ENCODE measurements around the gene KCNT2. TPM values are rescaled to one million over a fixed set of nuclear protein-coding genes. Genes with fewer than 3 reads are reported as not detected.

Gene KCNT2
- total RNA-seq, 6 donors from 2014 or later = 2.7 to 9.9 (median 5.9) TPM

GRCh38 chr1:196594700-196595099 is 13.5 kb downstream of the KCNT2 start:
- Histone ChIP-seq H3K4me1 (no peaks in the 10 kb centered on the region), H3K27ac (no peak overlapping the region), H3K36me3 (no peaks in the 10 kb centered on the region), H3K9me3 (no peaks in the 10 kb centered on the region), H3K4me3 (no peak overlapping the region), H3K27me3 (no peaks in the 10 kb centered on the region)
- no peak for DNase-seq
- ATAC-seq (ENCODE audit: low FRiP score in 2 of 2) = no peak
- TF ChIP-seq POLR2A (IDR thresholded peaks at IDR 0.05) (no peak), EP300 (IDR thresholded peaks at IDR 0.05) (no peak), POLR2AphosphoS5 (IDR thresholded peaks at IDR 0.05) (no peak), CTCF (IDR thresholded peaks at IDR 0.05) (no peak)
- 68 to 80% methylated on average over 2 of the region's 2 CpGs for WGBS, 2 donors

- no peaks in the 10 kb centered on the region for H3K36me3 ChIP-seq
- DNase-seq (no peak), ATAC-seq (ENCODE audit: low FRiP score in 2 of 2) (no peak)
- H3K4me1 ChIP-seq = no peaks in the 10 kb centered on the region
- TF ChIP-seq POLR2AphosphoS5 (IDR thresholded peaks at IDR 0.05) (no peak), POLR2A (IDR thresholded peaks at IDR 0.05) (no peak), CTCF (IDR thresholded peaks at IDR 0.05) (no peak), EP300 (IDR thresholded peaks at IDR 0.05) (no peak)
- no peak overlapping the region for H3K4me3 ChIP-seq
- no peaks in the 10 kb centered on the region for H3K9me3 ChIP-seq
- no peak overlapping the region for H3K27ac ChIP-seq
- no peaks in the 10 kb centered on the region for H3K27me3 ChIP-seq
These were observed 14.3 kb downstream of the KCNT2 start for GRCh38 chr1:196593955-196594354.

- Histone ChIP-seq H3K4me1 (no peaks in the 10 kb centered on the region), H3K9me3 (no peaks in the 10 kb centered on the region), H3K36me3 (no peaks in the 10 kb centered on the region), H3K27me3 (no peaks in the 10 kb centered on the region), H3K4me3 (no peak overlapping the region), H3K27ac (no peak overlapping the region)
- DNase-seq (no peak), ATAC-seq (ENCODE audit: low FRiP score in 2 of 2) (no peak)
- no peak for TF ChIP-seq EP300 (IDR thresholded peaks at IDR 0.05)
- no peak for TF ChIP-seq POLR2AphosphoS5 (IDR thresholded peaks at IDR 0.05)
- TF ChIP-seq POLR2A (IDR thresholded peaks at IDR 0.05) = no peak
- TF ChIP-seq CTCF (IDR thresholded peaks at IDR 0.05) = no peak
- 61 to 76% methylated on average over 3 of the region's 3 CpGs for WGBS, 2 donors
These were observed 17.3 kb downstream of the KCNT2 start for GRCh38 chr1:196590959-196591358.

GRCh38 chr1:196590012-196590708 is 18.1 kb downstream of the KCNT2 start:
- H3K27ac ChIP-seq = no peak overlapping the region
- no peaks in the 10 kb centered on the region for H3K4me1 ChIP-seq
- DNase-seq (no peak), ATAC-seq (ENCODE audit: low FRiP score in 2 of 2) (no peak)
- H3K36me3 ChIP-seq = no peaks in the 10 kb centered on the region
- H3K27me3 ChIP-seq = no peaks in the 10 kb centered on the region
- no peak for TF ChIP-seq CTCF (IDR thresholded peaks at IDR 0.05)
- TF ChIP-seq POLR2A (IDR thresholded peaks at IDR 0.05) = no peak
- H3K4me3 ChIP-seq = no peak overlapping the region
- H3K9me3 ChIP-seq = no peaks in the 10 kb centered on the region
- WGBS, 2 donors = 61 to 71% methylated on average over 5 of the region's 5 CpGs

- H3K27ac ChIP-seq = no peak overlapping the region
- no peaks in the 10 kb centered on the region for H3K9me3 ChIP-seq
- H3K4me1 ChIP-seq = no peaks in the 10 kb centered on the region
- no peaks in the 10 kb centered on the region for H3K27me3 ChIP-seq
- H3K36me3 ChIP-seq = no peaks in the 10 kb centered on the region
- TF ChIP-seq CTCF (IDR thresholded peaks at IDR 0.05) = no peak
- TF ChIP-seq POLR2AphosphoS5 (IDR thresholded peaks at IDR 0.05) = no peak
- no peak for TF ChIP-seq EP300 (IDR thresholded peaks at IDR 0.05)
- TF ChIP-seq POLR2A (IDR thresholded peaks at IDR 0.05) = no peak
- ATAC-seq (ENCODE audit: low FRiP score in 2 of 2) (no peak), DNase-seq (no peak)
- H3K4me3 ChIP-seq = no peak overlapping the region
- 48 to 64% methylated on average over 3 of the region's 3 CpGs for WGBS, 2 donors
These were observed 23.5 kb downstream of the KCNT2 start for GRCh38 chr1:196584696-196585095.
